DND-41 (cell line): ENCODE results near the gene TXNDC16.

ENCODE experiments used
- EZH2 ChIP-seq: IDR thresholded peaks from 3 replicates; pipeline ENCODE4 v1.6.1; 2012; ENCODE audit warnings: borderline replicate concordance, low read depth, mild to moderate bottlenecking, moderate library complexity, low read length, inconsistent platforms; ENCODE audit not compliant: severe bottlenecking
- TF ChIP-seq, protein P1 (sequence below): IDR thresholded peaks from 2 replicates; pipeline ENCODE4 v1.5.1; 2012; ENCODE audit warnings: borderline replicate concordance, low read length, moderate library complexity, mild to moderate bottlenecking; ENCODE audit not compliant: poor library complexity, severe bottlenecking; ENCODE audit errors: extremely low read depth

DNA sequence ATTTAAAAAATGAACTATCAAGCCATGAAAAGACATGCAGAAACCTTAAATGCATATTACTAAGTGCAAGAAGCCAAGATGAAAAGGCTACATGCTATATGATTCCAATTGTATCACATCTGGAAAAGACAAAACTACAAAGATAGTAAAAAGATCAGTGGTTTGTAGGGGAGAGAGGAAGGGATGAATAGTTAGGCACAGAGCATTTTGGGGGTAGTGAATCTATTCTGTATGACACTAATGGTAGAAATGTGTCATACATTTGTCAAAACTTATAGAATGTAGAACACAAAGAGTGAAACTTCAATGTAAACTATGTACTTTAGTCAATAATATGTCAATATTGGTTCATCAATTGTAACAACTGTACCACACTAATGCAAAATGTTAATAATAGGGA lies 20.8 kb downstream of the TXNDC16 start:
- TF ChIP-seq, protein P1, sequence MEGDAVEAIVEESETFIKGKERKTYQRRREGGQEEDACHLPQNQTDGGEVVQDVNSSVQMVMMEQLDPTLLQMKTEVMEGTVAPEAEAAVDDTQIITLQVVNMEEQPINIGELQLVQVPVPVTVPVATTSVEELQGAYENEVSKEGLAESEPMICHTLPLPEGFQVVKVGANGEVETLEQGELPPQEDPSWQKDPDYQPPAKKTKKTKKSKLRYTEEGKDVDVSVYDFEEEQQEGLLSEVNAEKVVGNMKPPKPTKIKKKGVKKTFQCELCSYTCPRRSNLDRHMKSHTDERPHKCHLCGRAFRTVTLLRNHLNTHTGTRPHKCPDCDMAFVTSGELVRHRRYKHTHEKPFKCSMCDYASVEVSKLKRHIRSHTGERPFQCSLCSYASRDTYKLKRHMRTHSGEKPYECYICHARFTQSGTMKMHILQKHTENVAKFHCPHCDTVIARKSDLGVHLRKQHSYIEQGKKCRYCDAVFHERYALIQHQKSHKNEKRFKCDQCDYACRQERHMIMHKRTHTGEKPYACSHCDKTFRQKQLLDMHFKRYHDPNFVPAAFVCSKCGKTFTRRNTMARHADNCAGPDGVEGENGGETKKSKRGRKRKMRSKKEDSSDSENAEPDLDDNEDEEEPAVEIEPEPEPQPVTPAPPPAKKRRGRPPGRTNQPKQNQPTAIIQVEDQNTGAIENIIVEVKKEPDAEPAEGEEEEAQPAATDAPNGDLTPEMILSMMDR: no peak
- TF ChIP-seq EZH2: no peak
